Skin of body (tissue), 2 donors: Measurements from ENCODE around the gene DUSP10. TPM values are rescaled to one million over a fixed set of nuclear protein-coding genes. Genes with fewer than 3 reads are reported as not detected.

ENCODE experiments used
- DNase-seq: peaks from one replicate; lab custom pipeline; 2025; lab: John Stamatoyannopoulos, UW
- total RNA-seq: library from RNA; depleted of rRNA; stranded (reverse); fragments of >200 nt; gene quantifications from one replicate; pipeline ENCODE4 v1.2.3, GENCODE V29; 2014

The DUSP10 gene
- total RNA-seq, 1 donor from 2014 or later: 14.0 TPM

DNA sequence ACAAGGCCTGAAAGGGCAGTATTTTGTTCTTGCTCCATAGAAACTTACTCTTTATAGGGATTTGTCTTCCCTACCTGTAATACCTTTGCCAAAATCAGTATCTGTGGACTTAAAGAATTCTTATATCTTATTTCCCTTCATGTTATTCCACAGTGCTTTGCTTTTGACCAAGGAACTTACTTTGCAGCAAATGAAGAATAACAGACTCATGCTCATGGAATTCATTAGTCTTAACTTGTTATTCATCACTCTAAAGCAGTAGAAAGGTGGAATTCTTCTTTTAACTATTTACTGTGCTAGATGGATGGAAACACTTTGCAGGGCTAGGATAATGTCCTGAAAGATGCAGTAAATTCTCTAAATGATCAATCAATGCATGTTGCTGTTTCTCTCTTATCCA, 45.9 kb downstream of the DUSP10 start:
- DNase-seq: no peak

DNA sequence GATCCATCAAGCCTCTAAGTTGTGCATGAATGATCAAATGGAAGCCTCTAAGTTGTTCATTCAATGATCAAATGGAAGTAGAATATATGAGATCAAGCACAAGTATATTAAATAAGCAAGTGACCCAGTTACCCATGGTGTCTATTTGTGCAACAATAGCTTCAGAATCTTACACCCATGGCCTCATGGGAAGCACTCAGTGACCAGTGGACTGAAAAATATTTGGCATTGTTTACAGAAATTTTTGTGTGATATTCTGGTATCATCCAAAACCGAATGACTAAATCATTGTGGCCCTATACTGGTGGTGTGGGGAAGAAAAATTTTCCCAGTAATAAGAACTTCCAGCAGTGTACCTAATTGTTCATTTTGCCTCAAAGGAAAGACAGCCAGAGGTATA, 46.6 kb downstream of the DUSP10 start:
- no peak for DNase-seq

DNA sequence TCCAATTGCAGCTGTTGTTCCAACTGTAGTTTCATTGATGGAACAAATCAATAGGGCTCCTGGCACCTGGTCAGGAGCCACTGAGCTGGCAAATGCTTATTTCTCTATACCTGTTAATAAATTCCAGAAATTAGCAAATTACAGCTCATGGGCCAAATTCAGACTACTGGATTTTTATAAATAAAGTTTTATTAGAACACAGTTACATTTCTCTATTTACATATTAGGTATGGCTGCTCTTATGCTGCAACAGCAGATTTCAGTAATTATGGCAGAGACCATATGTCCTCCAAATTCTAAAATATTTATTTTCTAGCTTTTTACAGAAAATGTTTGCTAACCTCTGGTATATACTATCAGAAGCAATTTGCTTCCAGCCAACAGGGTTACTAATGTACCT, 47.8 kb downstream of the DUSP10 start:
- no peak for DNase-seq

DNA sequence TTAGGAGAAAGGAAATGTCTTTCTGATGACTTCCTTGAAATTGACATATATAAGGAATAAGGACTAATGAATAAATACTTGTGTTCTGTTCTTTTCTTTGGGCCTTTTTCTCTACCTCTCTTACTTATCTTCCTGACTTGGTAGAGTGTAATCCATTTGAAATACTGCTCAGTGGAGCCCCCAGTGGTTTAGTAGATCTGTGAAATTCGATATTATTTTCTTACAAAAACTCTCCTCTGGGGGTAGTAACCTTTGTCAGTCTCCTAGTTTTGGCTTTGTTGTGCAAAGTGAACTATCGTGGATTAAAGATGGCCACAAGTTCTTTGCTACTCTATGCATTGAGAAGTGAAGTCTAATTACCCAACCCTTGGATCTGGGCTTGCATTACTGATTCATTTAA, 48.8 kb downstream of the DUSP10 start:
- DNase-seq: no peak

DNA sequence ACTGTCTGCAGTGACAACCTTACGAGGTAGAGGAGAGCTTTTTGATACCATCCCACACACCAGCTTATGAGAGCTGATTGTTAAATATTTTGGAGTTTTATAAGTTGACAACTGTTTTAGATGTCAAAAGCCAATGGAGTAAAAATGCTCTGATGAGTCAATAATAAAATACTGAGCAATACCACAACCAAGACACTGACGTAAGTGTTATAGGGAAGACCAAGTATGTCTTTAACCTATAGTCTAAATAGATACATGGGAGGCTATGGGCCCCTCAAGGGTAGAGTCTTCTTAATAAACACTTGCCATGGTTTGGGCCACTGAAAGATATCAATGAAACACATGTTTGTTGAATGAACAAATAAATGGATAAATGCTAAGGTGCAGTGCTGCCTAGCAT, 49.2 kb downstream of the DUSP10 start:
- DNase-seq: no peak

DNA sequence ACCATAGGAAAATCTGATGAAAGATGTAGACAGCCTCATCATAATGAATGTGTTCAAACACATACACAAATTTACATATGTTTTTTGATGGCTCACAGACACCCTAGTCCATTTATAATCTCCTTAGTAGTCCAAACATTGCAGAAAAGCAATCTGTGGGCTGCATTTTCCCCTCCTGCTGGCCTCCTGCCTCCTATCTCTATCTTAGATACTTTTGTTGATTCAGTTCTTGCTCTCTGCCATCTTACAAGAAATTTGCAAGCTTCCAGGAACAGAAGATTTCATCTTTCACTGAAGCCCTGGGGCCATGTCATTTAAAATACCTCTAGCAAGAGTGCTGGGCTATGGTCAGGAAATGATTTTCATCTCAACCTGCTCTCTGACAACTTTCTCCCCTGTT, 50.6 kb downstream of the DUSP10 start:
- no peak for DNase-seq

DNA sequence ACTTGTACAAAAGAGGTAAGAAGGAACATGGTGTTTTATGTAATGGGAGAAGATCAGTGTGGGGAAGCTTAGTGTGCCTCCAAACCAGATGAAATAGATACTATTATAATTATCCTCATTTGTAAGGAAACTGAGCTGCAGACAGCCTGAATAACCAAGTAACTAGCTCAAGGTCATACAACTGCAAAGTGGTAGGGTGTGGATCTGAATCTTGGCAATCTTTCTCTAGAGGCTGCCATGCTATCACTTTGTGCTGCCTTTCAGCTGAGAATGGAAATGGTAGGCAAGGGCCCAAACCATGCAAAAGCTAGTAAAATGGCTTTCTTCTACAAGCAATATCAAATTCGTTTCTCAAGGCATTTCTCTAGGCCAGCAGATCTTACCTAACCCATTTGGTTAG, 51.0 kb downstream of the DUSP10 start:
- DNase-seq: no peak

DNA sequence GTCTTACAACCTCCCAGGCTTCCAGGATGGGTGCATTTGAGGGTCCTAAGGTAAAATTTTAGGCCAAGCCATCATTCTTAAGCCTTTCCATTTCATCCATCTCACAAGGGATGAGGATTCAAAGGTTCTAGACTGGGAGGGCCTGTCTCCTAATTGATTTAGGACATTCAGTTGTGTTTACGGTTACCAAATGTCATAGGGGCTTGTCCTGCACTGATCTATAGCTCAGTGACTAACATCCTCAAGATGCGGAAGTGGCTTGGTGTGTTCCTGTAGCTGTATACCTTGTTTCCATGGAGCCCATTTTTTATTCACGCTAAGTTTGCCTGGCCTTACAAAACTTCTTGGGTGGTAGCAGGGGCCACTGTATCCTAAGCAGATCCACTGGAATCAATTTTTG, 52.8 kb downstream of the DUSP10 start:
- no peak for DNase-seq

DNA sequence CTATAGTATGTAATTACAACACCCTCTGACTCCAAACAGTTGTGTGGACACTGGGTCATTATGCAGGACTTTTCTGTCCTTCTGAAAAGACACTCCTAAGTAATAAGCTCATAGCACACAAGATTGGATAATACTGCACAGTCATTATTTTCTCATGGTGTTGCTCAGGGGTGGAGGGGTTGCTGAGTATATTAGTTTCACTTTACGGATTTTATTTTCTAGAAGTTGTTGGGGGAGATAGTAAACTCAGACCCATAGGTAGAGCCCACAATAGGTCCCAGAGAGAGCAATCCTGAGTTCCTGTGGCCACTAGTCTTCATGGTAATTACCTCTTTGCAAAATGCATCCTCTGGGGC, 53.4 kb downstream of the DUSP10 start:
- no peak for DNase-seq

DNA sequence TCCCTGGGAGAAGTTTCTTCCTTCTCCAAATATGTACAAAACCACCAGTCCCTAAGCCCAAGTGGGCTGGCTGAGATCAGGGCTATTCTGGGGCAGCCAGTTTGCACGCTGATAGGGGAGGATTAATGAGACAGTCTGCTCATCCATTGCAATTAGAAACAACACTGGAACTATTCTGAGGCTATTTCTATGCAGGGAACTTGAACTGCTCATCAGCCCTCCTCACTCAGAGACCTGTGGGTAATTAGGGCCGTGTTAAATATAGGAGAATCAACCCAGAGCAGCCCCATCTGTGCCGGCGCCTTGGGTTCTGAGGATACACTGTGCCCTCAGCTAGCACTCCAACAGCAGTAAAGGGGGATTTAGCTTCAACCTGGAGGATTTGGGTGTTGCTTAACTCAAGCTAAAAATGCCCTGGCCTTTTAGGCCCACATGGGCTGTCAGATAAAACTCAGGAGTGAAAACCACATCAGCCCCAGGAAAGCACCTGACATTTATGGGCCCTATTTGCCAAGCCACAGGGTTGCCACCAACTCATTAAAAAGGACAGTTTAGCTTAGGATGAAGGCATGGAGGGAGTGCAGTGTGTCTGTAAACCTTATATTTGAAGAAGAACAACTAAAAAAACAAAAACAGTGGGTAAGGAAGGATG, 53.9 kb downstream of the DUSP10 start:
- no peak for DNase-seq

DNA sequence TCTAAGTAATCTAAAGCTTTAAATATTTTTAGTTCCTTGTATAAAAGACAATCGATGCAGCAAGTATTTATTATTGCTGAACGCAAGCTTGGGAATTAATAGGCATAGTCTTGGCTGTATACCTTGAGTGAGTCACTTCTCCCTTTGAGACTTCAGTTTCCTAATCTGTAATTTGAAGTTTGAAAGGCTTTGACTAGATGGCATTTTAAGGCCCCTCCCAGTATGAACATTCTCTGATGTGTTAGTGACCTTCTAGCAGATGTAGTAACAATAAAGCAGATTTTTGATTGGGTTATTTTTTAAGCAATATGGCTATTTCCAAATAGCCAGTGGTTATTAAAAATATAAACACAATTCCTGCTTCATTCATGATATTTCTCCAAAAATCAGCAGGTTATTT, 58.2 kb downstream of the DUSP10 start:
- DNase-seq: no peak

DNA sequence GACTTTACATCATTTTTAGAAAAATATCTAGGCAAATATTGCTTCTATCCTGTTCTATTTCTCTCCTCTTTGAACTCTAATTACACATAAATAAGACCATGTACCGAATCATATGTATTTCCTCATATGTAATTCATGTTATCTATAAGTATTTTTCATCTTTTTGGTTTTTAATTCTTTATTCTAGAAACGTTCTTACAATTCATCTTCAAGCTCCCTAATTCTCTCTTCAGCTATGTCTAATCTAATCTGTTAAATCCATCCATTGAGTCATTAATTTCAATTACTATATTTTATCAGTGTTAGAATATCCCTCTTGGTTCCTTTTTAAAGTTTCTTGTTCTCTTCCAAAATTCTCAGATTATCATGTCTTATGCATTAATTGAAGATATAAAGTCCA, 61.8 kb downstream of the DUSP10 start:
- DNase-seq: no peak

DNA sequence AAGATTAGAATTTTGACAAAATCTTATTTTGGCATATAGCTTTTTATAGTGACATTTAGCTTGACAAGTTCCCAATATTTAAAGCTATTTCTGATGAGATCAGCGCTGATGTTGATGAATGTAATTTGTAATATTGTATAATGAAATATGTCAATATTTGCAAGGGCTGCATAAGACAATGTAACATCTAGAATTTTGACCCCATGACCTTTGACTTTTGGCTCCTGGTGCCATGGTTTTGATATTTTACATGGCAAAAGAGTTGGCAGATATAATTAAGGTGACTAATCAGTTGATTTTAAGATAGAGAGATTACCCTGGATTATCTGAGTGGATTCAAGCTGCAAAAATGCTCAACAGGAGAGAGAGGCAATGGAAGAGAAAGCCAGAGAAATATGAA, 63.9 kb downstream of the DUSP10 start:
- no peak for DNase-seq

DNA sequence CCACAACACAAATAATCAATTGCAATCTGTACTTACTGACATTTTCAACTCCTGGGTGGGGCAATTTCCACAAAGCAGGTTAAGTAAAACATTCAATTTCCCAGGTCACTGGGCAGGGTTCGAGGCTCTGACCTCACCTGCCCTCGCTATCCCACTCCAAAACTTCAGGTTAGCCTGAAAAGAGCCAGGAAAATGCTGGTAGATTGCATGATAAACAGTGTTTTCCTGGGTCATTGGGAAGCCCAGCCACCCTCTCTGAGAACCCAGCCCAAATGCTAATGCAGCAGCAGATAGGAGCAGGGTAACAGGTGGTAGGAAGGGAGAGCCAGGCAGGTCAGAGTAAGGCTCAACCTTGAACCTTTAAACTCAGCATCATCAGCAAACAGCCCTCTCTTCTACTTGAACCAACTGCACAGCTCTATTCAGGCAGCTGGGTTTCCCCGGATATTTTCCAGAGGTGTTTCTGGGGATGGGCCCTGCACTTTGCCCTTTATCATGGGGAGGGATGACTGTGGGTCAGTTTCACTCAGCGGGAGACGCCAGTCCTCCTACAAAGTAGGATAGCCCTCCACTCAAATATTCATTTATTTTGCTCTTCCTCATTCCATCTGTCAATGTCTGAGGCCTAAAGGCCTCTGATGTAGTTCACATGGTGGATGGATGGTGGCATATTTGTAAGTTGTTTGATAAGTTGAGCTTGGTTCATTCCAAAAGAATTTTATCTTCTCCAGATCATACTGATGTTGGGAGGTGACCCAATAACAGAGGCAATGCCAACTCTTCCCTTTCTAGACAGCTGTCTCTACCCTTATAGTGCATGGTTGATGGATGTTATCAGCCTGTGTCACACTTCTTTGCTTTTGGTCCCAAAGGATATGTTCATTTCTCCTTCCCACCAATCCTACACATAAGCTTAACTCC, 65.7 kb downstream of the DUSP10 start:
- DNase-seq: no peak

DNA sequence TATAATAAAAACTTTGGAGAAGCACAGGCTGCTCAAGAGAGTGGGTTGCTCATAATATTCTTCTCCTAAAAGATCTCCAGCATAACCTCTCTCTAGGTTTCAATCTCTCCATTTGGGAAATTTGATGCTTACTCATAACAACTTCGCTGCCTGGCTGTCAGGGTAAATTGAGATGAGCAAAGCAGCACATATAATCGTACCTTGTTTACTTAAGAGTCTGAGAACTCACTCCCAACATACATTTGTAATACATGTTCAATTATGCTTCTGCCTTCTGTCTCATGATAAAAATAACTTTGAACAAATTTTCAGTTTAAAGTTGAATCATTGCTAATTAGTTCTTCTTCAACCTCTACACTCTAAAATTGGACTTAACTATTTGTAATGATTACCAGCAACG, 68.9 kb downstream of the DUSP10 start:
- no peak for DNase-seq

DNA sequence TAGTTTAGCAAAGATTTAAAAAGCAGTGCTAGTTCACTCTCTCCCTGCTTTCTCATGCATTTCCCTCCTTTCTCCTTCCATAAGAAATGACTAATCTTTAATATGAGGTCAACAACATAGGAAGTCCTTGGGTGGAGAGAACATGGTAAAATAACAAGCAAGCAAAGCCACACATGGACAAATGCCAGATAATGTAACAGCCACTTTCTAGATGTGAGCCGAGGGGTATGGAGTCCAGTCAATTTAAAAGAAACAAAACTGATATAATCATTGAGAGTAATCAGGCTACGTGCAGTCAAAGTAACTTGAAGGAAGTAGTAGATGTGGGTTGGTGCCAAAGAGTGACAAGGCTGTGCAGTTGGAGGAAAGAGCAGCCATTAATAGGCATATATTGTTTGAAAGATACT, 69.6 kb downstream of the DUSP10 start:
- DNase-seq: no peak

DNA sequence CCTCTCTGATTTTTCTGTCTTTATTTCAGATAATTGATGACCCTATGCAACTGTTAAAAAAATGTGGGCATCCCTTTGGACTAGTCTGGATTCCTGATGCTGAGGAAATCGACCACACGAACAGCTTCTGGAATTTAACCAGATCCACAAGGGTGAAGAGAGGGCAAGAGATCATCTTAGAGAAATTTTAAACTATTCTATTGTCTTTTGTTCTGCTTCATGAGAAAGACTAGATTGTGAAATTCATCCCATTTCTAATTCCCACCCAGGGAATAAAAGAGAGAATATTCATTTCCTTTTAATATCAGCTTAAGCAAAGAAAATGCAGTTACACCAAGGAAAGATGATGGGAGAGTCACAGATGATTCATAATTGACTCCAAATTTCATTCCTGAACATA, 71.8 kb downstream of the DUSP10 start:
- no peak for DNase-seq

DNA sequence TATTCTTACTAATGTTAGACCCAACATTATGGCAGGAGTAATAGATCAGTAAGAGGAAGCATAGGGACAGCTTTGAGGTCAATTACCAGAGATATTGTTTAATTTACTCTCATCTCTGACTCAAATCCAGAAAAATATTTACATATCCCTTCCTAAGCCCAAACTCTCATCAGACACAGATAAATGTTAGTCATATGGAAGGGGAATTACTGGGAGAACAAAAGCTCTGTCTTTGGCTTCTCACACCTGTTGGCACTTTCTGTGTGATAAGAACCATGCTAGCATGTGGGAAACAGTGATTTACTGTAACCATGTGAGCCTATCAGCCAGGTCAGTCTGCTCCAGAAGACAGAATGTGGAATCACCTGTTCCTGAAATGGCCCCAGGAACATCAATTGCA, 72.4 kb downstream of the DUSP10 start:
- no peak for DNase-seq

DNA sequence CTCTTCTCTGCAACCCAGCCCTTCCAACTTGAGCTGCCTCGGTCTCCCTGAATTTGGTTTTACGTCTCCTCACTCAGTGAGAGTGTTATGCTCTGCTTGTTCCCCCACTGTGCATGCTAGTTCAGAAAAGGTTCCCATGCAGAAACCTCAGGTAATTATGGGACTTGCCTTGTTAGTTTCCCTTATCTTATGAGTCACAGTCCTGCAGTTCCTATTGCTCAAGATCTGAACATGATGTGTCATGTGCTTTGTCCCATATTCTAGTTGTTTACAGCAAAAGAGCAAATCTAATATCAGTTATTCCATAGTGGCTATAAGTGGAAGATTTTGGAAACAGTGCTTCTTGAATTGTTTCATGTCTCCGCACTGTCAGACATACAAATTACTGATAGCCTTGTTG, 74.4 kb downstream of the DUSP10 start:
- no peak for DNase-seq

DNA sequence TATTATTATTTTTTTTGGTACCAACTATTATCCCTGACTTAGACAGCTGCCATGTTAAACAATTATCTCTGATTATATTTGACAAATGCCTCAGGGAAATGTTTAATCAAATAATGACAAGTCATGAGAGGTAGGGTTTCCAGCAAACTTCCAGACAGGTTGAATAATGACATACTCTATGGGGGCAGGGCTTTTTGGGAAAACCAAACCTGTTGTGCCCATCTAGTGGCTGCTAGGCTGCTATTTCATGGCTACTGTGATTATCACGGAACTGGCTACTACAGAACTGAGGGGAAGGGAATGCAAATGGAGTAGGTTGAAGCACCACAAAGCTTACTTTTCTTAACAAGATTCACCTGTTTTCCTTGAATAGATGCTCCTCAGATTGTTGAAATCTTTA, 77.6 kb downstream of the DUSP10 start:
- no peak for DNase-seq

DNA sequence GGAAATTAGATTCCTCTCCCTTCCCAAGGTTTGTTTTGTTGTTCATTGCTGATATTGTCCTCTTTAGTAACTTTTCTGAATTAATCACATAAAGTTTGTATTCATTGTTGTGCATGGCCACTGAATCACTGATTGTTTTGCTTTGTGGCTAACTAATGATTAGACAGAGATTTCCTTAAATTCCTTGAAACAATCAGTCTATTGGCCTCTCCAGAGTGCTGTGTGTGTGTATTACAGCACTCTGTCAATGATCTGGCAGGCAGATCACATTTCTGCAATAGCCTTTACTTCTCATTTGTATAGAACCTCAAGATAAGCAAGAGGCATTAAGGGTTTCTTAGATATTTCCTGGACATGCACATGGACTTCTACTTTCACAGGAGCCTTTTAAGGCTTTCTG, 78.6 kb downstream of the DUSP10 start:
- DNase-seq: no peak

DNA sequence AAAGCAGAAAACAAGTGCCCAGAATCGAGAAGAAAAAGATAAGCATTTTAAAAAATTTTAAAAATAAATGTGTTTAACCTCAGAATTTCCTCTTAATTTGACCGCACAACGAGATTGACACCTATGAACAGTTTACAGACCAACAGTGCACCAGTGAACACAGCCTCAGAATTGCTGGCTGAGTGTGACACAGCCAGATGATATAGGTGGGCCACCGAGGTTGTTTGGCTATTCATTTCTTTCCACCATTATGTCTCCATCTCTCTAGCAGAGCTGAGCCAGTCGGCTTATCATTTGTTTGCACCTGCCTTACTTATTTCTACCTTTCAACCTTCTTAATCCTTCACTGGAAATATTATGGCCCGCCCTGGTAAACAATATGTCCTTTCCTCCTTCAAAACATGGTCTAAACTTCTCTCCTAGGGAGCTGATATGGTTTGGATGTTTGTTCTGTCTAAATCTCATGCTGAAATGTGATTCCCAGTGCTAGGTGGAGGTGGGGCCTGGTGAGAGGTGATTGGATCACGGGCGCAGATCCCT, 86.1 kb downstream of the DUSP10 start:
- no peak for DNase-seq
